ACHN (cell line): ENCODE results near the gene PXDN.
"Not testable (repeated sequence)": the region's sequence is repeated elsewhere in the genome, so short reads cannot be mapped to it uniquely, and the experiment has no call there.

Source experiments
- DNase-seq: peaks from one replicate; pipeline ENCODE4 v3.0.0-alpha.2; 2015
- in situ Hi-C: cut with HindIII; loops from 2 replicates; pipeline ENCODE4 v1.10.0; 2017; ENCODE audit warnings: low sequenced_read_pairs, low pct_ligation_motif_present, low pct_unique_long_range_greater_than_20kb

Gene PXDN

DNA sequence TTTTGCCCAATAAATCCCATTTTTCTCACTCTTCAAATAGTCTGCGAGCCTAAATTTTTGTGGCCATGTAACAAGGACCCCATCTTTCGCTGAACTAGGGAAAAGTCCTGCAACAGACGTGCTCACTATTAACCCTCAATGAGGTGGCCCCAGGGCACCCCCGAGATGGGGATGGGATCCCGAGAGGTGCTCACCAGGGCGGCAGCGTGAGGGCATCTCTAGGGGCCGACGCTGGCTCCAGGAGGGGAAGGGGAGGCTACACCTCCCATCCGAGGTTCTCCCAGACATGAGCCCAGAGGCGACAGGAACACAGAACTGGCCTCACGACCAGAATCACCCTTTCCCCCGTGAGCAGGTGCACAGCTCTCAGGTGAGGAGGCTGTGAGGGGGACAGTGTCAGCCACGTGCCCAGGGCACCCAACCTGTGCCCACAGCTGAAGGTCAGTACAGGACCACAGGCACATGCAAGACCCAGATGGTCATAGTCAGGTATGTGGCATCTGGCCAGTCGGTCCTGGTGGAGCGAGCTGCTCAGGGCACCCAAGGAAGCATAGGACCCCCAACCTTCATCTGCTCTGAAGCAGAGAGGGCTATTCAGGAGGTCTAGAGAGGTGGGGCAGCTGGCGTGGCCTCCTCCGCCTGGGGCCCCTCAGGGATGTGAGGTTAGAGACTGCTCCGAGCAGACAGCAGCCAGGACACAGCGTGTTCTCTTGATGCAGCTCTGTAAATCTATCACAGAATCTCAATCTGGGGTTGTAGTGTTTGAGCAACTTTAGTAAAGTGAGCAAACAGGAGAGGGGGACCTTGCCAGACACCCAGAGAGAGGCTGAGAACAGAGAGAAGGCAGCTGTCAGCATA is 62.8 kb downstream of the PXDN start:
- in situ Hi-C loops, result no loop called here
- no peak for DNase-seq

DNA sequence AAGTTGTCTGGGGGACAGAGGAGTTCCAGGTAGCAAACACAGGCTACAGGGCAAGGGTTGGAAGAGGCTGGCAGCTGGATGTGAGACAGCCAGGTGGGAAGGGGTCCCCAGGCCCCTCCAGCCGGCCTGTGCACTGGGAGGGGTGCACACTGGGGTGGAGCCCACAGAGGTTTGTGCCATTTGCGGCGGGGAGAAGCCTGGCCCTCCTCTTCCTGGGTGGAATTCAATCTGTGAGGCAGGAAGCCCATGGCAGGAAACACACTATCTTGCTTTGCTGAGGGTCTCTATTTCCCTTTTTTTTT is 63.3 kb downstream of the PXDN start:
- no peak for DNase-seq
- in situ Hi-C loops, result no loop called here

DNA sequence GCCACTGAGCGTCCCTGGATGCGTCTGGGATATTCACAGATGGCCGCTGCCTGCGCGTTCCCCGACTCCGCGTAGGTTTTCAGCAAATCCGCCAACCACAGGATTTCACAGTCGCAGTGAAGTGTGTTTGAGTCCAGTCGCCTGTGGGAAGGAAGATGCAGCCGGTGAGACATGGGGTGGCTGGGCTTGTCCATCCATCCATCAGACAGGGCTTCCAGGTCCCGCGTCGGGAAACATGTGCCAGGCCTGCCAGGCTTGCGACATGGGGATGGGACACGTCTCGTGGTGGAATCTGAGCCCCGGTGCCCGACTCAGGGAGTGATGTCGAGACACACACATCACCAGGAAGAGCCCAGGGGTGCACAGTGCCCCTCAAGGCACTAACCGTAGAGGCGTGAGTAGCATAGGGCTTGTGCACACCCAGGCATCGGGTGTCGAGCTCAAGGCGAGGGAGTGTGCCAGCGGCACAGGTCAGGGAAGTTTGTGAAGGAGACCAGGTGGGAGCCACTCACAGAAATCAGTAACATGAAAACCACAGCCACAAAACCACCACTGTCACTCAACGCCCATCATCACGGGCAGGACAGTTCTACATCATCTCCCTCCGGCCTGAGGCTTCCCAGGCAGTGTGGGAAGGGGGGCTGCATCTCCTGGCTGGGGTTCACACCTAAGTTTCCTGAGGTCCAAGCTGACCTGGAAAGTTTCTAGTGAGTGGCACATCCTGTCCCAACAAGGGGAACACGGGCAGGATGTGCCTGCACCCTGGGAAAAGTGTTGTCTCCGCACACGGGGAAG is 63.9 kb downstream of the PXDN start:
- in situ Hi-C loops, result no loop called here
- DNase-seq, result no peak

DNA sequence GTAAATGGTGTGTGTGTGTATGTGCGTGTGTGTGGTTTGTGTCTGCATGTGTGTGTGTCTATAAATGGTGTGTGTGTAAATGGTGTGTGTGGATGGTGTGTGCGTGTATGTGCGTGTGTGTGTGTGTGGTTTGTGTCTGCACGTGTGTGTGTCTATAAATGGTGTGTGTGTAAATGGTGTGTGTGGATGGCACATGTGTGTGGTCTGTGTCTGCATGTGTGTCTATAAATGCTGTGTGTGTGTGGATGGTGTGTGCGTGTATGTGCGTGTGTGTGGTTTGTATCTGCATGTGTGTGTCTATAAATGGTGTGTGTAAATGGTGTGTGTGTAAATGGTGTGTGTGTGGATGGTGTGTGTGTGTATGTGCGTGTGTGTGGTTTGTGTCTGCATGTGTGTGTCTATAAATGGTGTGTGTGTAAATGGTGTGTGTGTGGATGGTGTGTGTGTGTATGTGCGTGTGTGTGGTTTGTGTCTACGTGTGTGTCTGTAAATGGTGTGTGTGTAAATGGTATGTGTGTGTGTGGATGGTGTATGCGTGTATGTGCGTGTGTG is 64.8 kb downstream of the PXDN start:
- DNase-seq, in situ Hi-C loops: not testable (repeated sequence)

DNA sequence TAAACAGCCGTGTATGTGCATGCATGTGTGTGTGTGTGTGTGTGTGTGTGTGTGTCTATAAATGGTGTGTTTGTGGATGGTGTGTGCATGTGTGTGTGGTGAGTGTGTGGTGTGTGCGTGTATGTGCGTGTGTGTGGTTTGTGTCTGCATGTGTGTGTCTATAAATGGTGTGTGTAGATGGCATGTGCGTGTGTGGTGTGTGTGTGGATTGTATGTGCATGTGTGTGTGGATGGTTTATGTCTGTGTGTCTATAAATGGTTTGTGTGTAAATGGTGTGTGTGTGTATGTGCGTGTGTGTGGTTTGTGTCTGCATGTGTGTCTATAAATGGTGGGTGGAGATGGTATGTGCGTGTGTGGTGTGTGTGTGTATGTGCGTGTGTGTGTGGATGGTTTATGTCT is 65.2 kb downstream of the PXDN start:
- DNase-seq, in situ Hi-C loops: not testable (repeated sequence)

DNA sequence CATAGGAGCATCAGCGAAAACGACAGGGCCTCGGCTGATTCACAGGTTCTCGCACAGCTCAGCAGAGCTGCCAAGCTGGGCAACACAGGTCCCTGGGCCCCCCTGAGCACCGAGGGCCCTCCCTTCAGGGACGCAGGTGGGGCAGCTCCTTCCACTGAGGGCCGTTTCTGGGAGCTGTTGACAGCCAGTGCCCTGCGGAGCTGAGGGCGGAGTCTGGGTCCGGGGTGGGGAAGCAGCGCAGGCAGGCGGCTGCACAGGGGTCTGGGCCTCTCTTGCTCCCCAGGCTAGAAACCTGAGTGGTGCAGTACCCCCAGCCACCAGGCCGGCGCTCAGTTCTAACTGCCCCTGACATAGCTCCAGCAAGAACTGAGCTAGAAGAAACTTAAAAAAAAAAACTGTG is 65.7 kb downstream of the PXDN start:
- DNase-seq, result no peak
- in situ Hi-C loops, result no loop called here

DNA sequence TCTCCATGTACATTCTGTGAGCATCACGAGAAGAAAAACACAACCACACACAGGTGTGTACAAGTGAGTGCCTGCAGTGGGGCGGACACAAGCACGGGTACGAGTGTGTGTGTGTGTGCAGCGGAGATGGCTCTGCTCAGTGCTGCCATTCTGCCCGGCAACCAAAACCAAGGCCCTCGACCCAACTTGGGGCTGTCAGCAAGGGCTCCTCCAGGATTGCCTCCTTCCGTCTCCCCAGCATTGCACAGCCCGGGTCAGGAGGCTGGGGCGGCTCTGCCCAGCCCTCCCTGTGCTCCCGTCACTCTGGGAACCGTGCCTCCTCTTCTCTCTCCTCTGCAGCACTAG is 66.5 kb downstream of the PXDN start:
- no peak for DNase-seq
- in situ Hi-C loops, result no loop called here

DNA sequence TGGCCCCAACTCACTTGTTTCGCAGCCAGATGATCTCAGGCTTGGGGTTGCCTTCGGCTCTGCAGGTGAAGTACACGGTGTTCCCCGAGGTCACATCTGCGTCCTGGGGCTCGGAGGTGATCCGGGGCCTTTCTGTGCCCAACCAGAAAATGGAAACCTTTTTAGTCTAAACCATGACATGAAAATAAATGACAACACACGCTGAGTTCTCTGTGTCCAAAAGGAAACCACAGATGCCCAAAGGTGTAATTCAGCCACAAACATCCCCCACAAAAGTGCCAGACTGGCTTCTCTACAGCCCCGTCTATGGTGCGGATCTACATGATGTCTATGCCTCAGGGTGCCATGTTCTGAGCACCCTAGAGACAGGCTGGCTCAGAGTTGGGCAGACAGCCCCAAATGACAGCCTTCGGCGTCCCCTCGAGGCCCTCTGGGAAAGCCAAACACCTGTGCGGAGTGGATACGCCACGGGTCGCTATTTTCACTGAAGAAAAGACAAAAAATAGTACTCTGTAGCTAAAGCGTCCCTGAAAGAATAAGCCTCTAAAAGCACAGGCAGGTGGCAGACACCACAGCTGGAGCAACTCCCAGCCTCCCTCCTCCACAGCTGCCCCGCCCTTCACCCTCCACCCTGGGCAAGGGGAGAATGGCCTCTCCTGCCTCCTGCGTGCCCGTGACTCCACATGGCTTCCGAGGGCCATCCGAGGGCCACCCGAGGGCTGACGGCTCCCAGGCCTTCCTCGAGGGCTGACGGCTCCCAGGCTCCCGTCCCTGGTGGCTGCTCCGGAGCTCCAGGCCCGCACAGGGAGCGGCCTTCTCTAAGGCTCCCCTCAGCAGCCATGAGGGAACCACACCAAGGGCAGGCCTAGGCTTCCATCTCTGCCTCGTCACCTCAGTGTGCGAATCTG is 67.1 kb downstream of the PXDN start:
- in situ Hi-C loops, result no loop called here

DNA sequence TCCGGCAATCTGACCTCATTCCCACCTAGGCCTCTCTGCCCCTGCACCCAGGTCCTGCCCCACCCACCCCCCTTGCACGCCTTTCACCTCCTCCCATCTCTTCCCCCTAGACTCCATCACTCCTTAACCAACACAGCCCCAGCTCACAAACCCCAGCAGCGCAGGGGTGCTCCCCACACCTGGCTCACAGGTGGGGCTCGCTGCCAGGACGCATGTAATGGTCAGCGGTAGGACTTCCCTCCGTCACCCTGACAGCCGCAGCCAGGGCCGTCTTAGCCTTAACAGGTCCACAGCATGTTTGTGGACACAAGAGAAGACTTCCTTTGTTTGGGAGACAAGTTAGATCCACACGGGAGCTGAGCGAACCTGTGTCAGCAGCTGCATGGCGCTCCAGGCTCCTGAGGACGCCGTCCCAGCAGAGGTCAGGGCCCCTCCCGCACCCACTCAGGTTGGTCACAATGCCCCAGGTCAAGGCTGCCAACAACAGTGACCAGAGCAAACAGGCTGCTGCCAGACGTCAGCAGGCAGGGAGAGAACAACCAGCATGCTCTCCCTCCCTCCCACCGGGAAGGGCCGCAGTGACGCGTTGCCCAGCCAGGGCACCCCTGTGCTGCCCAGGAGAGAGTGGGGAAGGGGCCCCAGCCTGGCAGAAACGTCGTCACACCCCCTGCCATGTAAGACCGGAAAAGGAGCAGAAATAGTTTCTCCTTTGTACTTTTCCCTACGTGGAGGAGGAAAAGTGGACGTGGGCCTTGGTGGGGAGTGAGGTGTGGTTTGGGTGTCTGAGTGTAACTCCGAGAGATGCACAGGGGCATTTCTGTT is 68.0 kb downstream of the PXDN start:
- in situ Hi-C loops, result no loop called here
- no peak for DNase-seq

More for the DNA sequence above, 67.1 kb downstream of the PXDN start:
- no peak for DNase-seq

DNA sequence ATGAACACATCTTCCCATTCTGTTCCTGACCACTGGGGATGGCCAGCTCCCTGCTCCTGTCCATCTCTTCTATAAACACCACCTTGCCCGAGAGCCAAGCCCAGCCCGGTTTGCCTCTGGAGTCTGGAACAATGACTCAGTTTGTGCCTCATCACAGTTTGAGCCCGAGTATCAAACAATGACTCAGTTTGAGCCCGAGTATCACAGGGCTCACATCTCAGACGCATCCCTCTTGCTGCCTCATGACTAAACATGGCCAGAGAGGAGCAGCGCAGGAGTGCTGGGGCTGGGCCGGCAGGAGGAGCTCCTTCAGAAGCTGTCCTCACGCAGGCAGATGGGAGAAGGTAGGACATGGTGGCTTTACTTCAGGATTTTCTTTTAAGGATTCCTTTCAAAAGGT is 68.7 kb downstream of the PXDN start:
- DNase-seq, result peak; percentile 97
- in situ Hi-C loops, result no loop called here

DNA sequence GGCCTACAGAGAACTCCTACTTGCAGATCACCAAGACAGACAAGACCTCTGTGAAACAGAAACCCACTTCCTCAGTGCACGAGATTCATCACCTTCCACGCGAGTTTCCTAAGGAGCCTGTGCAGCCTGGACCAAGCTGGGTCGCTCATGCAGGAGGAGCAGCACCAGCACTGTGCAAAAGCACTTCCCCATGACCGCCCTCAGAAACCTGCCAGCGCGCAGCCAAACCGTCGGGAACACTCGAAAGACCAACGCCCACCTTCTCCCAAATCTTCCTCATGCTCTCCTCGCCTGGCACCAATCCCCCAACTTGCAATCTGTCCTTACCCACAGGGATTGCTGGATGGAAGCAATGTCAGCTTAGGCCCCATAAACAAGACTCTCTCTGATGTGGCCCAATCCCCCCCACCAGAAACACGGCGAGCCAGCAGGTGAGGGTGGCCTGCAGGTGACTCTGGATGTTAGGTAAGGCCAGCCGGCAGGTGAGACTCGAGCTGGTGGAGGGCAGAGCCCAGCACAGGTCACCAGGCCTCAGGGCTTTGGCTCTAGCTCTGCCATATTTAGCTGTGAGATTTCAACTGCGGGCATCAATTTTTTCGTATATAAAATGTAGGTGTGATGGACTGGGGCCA is 69.4 kb downstream of the PXDN start:
- in situ Hi-C loops, result no loop called here
- no peak for DNase-seq

DNA sequence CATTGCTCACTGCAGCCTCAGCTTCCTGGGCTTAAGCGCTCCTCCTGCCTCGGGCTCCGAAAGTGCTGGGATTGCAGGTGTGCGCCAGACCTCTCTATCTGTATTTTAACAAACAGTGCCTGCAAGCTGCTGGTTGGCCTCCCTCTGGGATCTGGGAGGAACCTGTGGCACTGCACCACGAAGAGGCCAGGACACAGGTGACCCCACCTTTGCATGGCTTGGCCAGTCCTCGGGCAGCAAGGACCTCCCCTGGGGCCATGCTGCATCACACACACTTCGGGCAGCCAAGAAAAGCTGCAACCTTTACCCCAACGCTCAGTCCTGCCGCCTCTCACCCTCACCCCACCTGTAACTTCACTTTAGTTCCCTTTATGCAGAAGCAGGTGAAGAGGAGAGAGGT is 70.0 kb downstream of the PXDN start:
- no peak for DNase-seq
- in situ Hi-C loops, result no loop called here

DNA sequence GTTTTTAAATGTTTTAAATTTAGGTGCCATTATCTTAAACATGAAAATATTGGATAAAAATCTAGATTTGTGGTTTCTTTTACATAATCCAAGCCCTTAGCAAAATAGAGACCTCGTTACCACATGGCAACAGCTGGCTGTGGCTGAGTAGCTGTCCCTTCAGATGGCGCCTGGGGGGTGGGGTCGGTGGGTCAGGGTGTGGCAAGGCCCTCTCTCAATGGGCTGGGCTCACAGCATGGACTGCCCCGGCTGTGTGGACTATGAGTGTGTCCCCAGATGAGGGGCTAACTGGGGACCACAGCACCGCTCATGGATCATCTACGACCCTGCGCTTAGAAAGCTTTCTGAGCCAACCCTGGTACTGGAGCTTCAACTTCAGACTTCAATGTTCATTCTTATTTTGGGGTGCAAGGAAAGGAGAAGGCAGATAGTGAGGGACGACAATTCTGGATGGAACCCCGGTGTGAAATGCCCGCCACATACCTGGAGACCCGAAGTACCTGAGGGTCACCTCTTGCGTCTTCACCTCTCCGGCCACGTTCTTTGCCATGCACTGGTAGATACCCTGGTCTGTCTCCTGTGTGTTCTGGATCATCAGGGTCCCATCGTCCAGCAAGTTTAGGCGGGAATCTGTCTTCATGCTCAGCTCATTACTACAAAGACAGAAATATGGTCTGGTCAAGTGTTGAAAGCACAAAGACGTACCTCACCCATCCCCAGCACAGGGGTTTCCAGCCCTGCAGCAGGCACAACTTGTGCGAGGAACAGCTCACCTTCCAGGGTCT is 71.0 kb downstream of the PXDN start:
- DNase-seq, result no peak
- in situ Hi-C loops, result no loop called here

DNA sequence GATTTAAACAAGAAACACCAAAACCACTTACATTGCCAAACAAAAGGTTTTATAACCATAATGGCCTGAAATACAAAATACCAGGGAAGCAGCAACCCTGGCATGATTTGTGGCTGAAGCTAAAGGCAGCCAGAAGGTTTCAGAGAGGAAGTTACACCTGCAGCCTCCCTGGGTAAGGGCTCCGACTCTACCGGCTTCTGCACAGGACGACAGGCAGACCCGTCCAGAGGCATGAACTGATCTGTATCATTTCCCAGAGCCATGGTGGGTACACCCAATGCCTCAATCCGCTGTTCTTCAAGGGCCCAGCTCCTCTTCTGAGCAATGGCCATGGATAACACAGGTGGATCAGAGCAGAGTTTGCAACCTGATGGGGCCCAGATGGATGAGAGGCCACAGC is 71.6 kb downstream of the PXDN start:
- DNase-seq, result no peak
- in situ Hi-C loops, result no loop called here

DNA sequence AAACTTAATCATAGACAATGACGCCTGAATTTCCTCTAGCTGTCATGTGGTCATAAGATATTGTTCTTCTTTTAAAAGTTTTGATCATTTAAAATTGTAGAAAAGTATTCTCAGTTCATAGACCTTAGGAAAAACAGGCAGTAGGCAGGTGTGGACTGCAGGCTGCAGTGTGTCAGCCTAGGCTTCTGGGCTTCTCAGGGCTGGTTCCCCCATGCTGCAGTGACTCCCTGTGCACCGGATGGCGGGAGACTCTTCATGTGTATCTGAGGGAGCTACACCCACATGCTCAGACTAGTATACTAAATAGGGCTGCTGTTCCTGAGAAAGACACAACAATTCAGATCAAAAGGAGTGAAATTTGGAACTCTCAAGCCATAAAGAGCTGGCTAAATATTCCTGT is 72.4 kb downstream of the PXDN start:
- in situ Hi-C loops, result no loop called here
- no peak for DNase-seq

DNA sequence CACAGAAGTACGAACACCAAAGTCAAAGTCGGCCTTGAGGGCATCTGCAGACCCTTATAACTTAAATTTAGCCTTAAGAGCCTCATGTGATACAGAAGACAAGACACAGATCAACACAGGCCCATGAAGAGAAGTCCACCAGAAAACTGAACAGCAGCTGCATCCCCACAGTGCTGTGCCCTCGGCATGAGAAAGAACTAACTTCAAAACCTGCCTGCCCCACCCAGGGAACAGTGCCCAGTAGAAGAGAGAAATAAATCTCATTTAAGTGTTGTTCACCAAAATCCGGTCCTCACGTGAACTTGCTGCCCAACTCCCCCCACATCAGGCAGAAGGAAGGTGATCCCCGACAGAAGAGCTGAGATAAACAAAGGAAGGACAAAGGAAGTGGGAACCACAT is 73.7 kb downstream of the PXDN start:
- in situ Hi-C loops, result no loop called here

More for the DNA sequence above, 73.7 kb downstream of the PXDN start:
- DNase-seq, result no peak
